HepG2 (cell line): ENCODE data around the gene GATM. TPM values are rescaled to one million over a fixed set of nuclear protein-coding genes. Genes with fewer than 3 reads are reported as not detected.

Experiments used
- AKNA ChIP-seq: sonication (generic); formaldehyde crosslinking; IDR thresholded peaks from 2 replicates; pipeline ENCODE4 v1.4.0; 2020; ENCODE audit warnings: missing genetic modification reagents, borderline replicate concordance
- ATF7-NPFF ChIP-seq: sonication (generic); formaldehyde crosslinking; IDR thresholded peaks from 2 replicates; pipeline ENCODE4 v1.8.1; 2023; ENCODE audit warnings: mild to moderate bottlenecking, low read depth, missing genetic modification reagents, moderate library complexity
- HDAC1 ChIP-seq: sonication (generic); formaldehyde crosslinking; IDR thresholded peaks from 2 replicates; pipeline ENCODE4 v1.5.1; 2020; ENCODE audit warnings: mild to moderate bottlenecking, missing genetic modification reagents
- HNF4A ChIP-seq: sonication (generic); formaldehyde crosslinking; IDR thresholded peaks from 2 replicates; pipeline ENCODE4 v1.4.0; 2020; ENCODE audit warnings: missing genetic modification reagents
- HOXA5 ChIP-seq: sonication (generic); formaldehyde crosslinking; IDR thresholded peaks from 2 replicates; pipeline ENCODE4 v1.4.0; 2020; ENCODE audit warnings: missing genetic modification reagents
- KDM1A ChIP-seq: IDR thresholded peaks from 2 replicates; pipeline ENCODE4 v1.6.1; 2016; ENCODE audit warnings: missing compliant biosample characterization
- LCORL ChIP-seq, 2 experiments: fragments of 450-650 bp in 1 of 2; sonication (generic) in 1 of 2; formaldehyde crosslinking in 1 of 2; IDR thresholded peaks; 2 replicates each; pipeline versions ENCODE4 v1.5.0 to v1.6.1; 2017 to 2020; ENCODE audit warnings: antibody characterized with exemption in 1 of 2, missing genetic modification reagents in 1 of 2
- NR2F2 ChIP-seq: IDR thresholded peaks from 2 replicates; pipeline ENCODE4 v1.6.1; 2012; ENCODE audit warnings: low read depth, inconsistent platforms, borderline replicate concordance
- SUZ12 ChIP-seq: fragments of 150-350 bp; IDR thresholded peaks from 2 replicates; pipeline ENCODE4 v1.6.1; 2014; ENCODE audit warnings: low read depth, low read length
- TBX2 ChIP-seq: sonication (generic); formaldehyde crosslinking; IDR thresholded peaks from 2 replicates; pipeline ENCODE4 v1.5.0; 2020; ENCODE audit warnings: missing genetic modification reagents, mild to moderate bottlenecking, borderline replicate concordance
- TCF12 ChIP-seq, 2 experiments: fragments of 450-650 bp in 1 of 2; sonication (generic) in 1 of 2; formaldehyde crosslinking in 1 of 2; IDR thresholded peaks; 2 replicates each; pipeline versions ENCODE4 v1.6.1 to v1.8.0; 2017 to 2022; ENCODE audit warnings: antibody characterized with exemption in 1 of 2, mild to moderate bottlenecking in 1 of 2, missing genetic modification reagents in 1 of 2, moderate library complexity in 1 of 2
- THYN1 ChIP-seq: sonication (generic); formaldehyde crosslinking; IDR thresholded peaks from 2 replicates; pipeline ENCODE4 v1.8.1; 2023; ENCODE audit warnings: low read depth, mild to moderate bottlenecking, moderate library complexity, missing genetic modification reagents, borderline replicate concordance
- ZBTB33 ChIP-seq: sonication (generic); formaldehyde crosslinking; IDR thresholded peaks from 2 replicates; pipeline ENCODE4 v1.4.0; 2020; ENCODE audit warnings: missing genetic modification reagents
- ZFP41 ChIP-seq: sonication (generic); formaldehyde crosslinking; IDR thresholded peaks from 2 replicates; pipeline ENCODE4 v1.4.0; 2020; ENCODE audit warnings: mild to moderate bottlenecking, missing genetic modification reagents, borderline replicate concordance
- ZMYM3 ChIP-seq: sonication (generic); formaldehyde crosslinking; IDR thresholded peaks from 2 replicates; pipeline ENCODE4 v1.5.1; 2020; ENCODE audit warnings: mild to moderate bottlenecking, missing genetic modification reagents
- ZNF672 ChIP-seq: sonication (generic); formaldehyde crosslinking; IDR thresholded peaks from 2 replicates; pipeline ENCODE4 v1.8.1; 2022; ENCODE audit warnings: missing genetic modification reagents
- ZNF747 ChIP-seq: sonication (generic); formaldehyde crosslinking; IDR thresholded peaks from 2 replicates; pipeline ENCODE4 v1.8.1; 2023; ENCODE audit warnings: missing genetic modification reagents, mild to moderate bottlenecking, borderline replicate concordance
- ZNF784 ChIP-seq: sonication (generic); formaldehyde crosslinking; IDR thresholded peaks from 2 replicates; pipeline ENCODE4 v1.5.1; 2020; ENCODE audit warnings: missing genetic modification reagents, mild to moderate bottlenecking, borderline replicate concordance
- ZNF83 ChIP-seq: sonication (generic); formaldehyde crosslinking; IDR thresholded peaks from 2 replicates; pipeline ENCODE4 v1.4.0; 2020; ENCODE audit warnings: missing genetic modification reagents, mild to moderate bottlenecking, borderline replicate concordance
- polyA plus RNA-seq, 8 experiments: library from polyadenylated mRNA; depleted of rRNA in 3 of 8; stranded (reverse) in 7 of 8; unstranded in 1 of 8; fragments of >200 nt; fragmentation: Illumina TruSeq in 4 of 8; extraction: Trizol in 4 of 8; gene quantifications; 2 replicates each; pipeline versions ENCODE4 v1.2.1 to v1.2.3, GENCODE V29; 2011 to 2016; ENCODE audit warnings: low read depth in 4 of 8, missing spikeins in 1 of 8, mixed read lengths in 1 of 8; ENCODE audit not compliant: insufficient read depth in 1 of 8
- total RNA-seq, 5 experiments: library from RNA; depleted of rRNA; stranded (reverse); fragments of >200 nt; fragmentation: Illumina TruSeq; extraction: Trizol; gene quantifications; 2 replicates each; pipeline ENCODE4 v1.2.3, GENCODE V29; 2016; ENCODE audit warnings: low read depth in 1 of 5

GATM gene
- total and polyA plus RNA-seq, 2 of the 13 experiments (the other 11 are each of a cell fraction or from before 2014, with no cell fraction given), result 2.1 to 16.8 TPM

- TF ChIP-seq KDM1A (peak; percentile 40), ZNF784 (peak; percentile 29; the same call in 1 of the 2 replicates), ZBTB33 (CRISPR knock-in tag) (0 out of 2 replicates have a peak, but pooled peaks have one; percentile 22), ZMYM3 (CRISPR knock-in tag) (no peak), ZNF672 (CRISPR knock-in tag) (no peak), LCORL (IDR thresholded peaks at IDR 0.05) (no peak), LCORL (CRISPR knock-in tag; IDR thresholded peaks at IDR 0.05) (0 out of 2 replicates have a peak, but pooled peaks have one; percentile 15), ZNF83 (CRISPR knock-in tag) (no peak), TCF12 (IDR thresholded peaks at IDR 0.05) (no peak), TCF12 (CRISPR knock-in tag; IDR thresholded peaks at IDR 0.05) (no peak), TBX2 (CRISPR knock-in tag) (peak; percentile 84), SUZ12 (no peak), HOXA5 (peak; percentile 54; the same call in 1 of the 2 replicates), NR2F2 (peak; percentile 8; the same call in 1 of the 2 replicates), ZFP41 (no peak), AKNA (CRISPR knock-in tag) (no peak), HNF4A (no peak; the same call in 1 of the 2 replicates), THYN1 (CRISPR knock-in tag) (no peak), ZNF747 (CRISPR knock-in tag) (peak; percentile 52; the same call in 1 of the 2 replicates), HDAC1 (CRISPR knock-in tag) (peak; percentile 82), ATF7-NPFF (CRISPR knock-in tag) (peak; percentile 66; the same call in 1 of the 2 replicates)
Observed at GRCh38 chr15:45402162-45402954, 24.0 kb upstream of the GATM start (continued).
